Lung (tissue), 12 donors: Measurements from ENCODE around the gene GRAMD1A. TPM values are rescaled to one million over a fixed set of nuclear protein-coding genes. Genes with fewer than 3 reads are reported as not detected.

Source experiments
- ATAC-seq: fragments of 200-7000 bp; cut with Tn5 transposase; one replicate; pipeline ENCODE4 v1.9.1; 2020; ENCODE audit warnings: moderate number of reproducible peaks; ENCODE audit not compliant: insufficient read depth, low FRiP score
- DNase-seq, 3 donors: peaks; one replicate each; pipeline ENCODE4 v3.0.0-alpha.2; 2013 to 2017
- H3K27ac ChIP-seq, 2 donors: one replicate each; pipeline ENCODE4 v1.5.1; 2013; ENCODE audit warnings: mild to moderate bottlenecking in 2 of 2, moderate library complexity in 2 of 2, control low read depth in 1 of 2, inconsistent platforms in 1 of 2, low read depth in 1 of 2, low read length in 1 of 2
- H3K27me3 ChIP-seq, 3 donors: one replicate each; pipeline ENCODE4 v1.5.1; 2013; ENCODE audit warnings: low read length in 2 of 3; ENCODE audit not compliant: control insufficient read depth in 3 of 3, insufficient read depth in 3 of 3
- H3K36me3 ChIP-seq, 4 donors: one replicate each; pipeline ENCODE4 v1.5.1; 2013; ENCODE audit warnings: low read length in 4 of 4, mild to moderate bottlenecking in 1 of 4, moderate library complexity in 1 of 4; ENCODE audit not compliant: control insufficient read depth in 4 of 4, insufficient read depth in 4 of 4
- H3K4me1 ChIP-seq, 5 donors: one replicate each; pipeline ENCODE4 v1.5.1; 2013; ENCODE audit warnings: low read length in 5 of 5, mild to moderate bottlenecking in 2 of 5, moderate library complexity in 1 of 5; ENCODE audit not compliant: control insufficient read depth in 5 of 5, insufficient read depth in 5 of 5
- H3K4me3 ChIP-seq: one replicate; pipeline ENCODE4 v1.5.1; 2013; ENCODE audit warnings: mild to moderate bottlenecking, control low read depth, moderate library complexity
- H3K9ac ChIP-seq, 2 donors: one replicate each; pipeline ENCODE4 v1.5.1; 2013; ENCODE audit warnings: low read length in 2 of 2, control low read depth in 1 of 2; ENCODE audit not compliant: insufficient read depth in 1 of 2
- H3K9me3 ChIP-seq, 4 donors: one replicate each; pipeline ENCODE4 v1.5.1; 2013; ENCODE audit warnings: low read length in 3 of 4, mild to moderate bottlenecking in 1 of 4, moderate library complexity in 1 of 4; ENCODE audit not compliant: control insufficient read depth in 4 of 4, insufficient read depth in 3 of 4
- WGBS, 2 donors: extraction: QIAGEN DNeasy Blood & Tissue Kit; methylation state at CpG; one replicate each; pipeline ENCODE4 v1.1.7; 2013; 5-methylcytosine and 5-hydroxymethylcytosine counted together
- polyA plus RNA-seq, 2 donors: library from polyadenylated mRNA; stranded (reverse); fragments of 200-250 nt; gene quantifications; one replicate each; pipeline ENCODE4 v1.2.1, GENCODE V29; 2013
- total RNA-seq, 2 donors: library from RNA; depleted of rRNA in 1 of 2; stranded (reverse); fragments of >200 nt in 1 of 2; gene quantifications; one replicate each; pipeline ENCODE4 v1.2.1, GENCODE V29; 2014 to 2021
- TF ChIP-seq, protein P1 (sequence below): IDR thresholded peaks from 2 replicates; pipeline ENCODE4 v1.5.1; 2012; ENCODE audit warnings: mild to moderate bottlenecking; ENCODE audit errors: control extremely low read depth, extremely low read depth
- donor health status: control.
- donor health status: control.
- donor health status: Bipolar disorder and iron deficiency.
- donor health status: healthy.
- donor health status: DM: yes; HTN: yes; CAD: no.

Gene GRAMD1A
- total and polyA plus RNA-seq, 4 donors = 92.2 to 217 (median 133) TPM

DNA sequence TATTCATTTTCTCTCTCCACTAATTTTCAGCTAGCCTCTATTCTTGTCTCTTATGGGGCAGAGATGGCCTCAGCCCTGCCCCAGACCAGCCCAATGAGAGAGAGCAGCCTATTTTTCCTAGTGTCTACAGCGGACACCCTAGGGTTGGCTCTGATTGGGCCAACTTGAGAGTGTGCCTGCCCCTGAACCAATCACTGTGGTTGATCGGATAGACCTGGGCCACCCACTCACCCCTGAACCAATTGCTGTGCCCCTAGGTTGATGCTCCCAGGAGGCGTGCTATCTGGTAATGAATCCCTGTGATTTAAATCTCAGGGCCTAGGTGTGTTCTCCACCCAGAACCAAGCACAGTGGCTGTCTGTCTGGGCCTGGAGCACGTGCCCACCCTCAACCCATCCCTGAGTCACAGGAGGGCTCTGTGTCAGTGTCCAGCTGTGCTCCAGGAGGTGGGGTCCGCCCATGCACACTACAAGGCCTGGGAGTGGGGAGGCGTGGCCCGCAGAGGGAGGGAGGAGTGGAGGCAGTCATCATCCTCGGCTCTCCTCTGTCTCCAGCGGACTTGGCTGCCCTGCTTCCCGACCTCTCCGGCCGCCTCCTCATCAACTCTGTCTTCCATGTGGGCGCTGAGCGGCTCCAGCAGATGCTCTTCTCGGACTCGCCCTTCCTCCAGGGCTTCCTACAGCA, 15.3 kb downstream of the GRAMD1A start:
- TF ChIP-seq, protein P1, sequence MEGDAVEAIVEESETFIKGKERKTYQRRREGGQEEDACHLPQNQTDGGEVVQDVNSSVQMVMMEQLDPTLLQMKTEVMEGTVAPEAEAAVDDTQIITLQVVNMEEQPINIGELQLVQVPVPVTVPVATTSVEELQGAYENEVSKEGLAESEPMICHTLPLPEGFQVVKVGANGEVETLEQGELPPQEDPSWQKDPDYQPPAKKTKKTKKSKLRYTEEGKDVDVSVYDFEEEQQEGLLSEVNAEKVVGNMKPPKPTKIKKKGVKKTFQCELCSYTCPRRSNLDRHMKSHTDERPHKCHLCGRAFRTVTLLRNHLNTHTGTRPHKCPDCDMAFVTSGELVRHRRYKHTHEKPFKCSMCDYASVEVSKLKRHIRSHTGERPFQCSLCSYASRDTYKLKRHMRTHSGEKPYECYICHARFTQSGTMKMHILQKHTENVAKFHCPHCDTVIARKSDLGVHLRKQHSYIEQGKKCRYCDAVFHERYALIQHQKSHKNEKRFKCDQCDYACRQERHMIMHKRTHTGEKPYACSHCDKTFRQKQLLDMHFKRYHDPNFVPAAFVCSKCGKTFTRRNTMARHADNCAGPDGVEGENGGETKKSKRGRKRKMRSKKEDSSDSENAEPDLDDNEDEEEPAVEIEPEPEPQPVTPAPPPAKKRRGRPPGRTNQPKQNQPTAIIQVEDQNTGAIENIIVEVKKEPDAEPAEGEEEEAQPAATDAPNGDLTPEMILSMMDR = no peak
- peaks cover 0 to 7% (median 0%) of the 10 kb centered on the region in 5 donors for H3K4me1 ChIP-seq
- peaks cover 17 to 71% (median 44%) of the 10 kb centered on the region in 4 donors for H3K36me3 ChIP-seq

DNA sequence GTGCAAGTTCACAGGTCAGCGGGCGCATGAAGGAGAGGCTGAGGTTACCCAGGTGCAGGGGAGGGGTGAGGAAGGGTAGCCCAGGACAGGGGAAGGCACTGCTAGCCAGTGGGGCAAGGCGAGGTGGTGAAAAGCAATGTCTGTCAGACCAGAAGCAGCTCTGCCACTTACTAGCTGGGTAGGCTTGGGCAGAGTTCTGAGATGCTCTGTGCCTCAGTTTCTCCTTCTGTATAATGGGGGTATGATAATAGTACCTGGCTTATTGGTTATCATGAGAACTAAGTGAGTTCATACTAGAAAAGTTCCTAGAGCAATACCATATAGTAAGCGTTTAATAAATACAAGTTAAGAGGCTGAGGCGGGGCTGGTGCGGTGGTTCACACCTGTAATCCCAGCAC, 15.8 kb downstream of the GRAMD1A start:
- Histone ChIP-seq H3K9me3 (no peaks in the 10 kb centered on the region), H3K36me3 (peaks cover 17 to 74% (median 47%) of the 10 kb centered on the region in 4 donors), H3K4me1 (peaks cover 0 to 7% (median 0%) of the 10 kb centered on the region in 5 donors), H3K27me3 (no peaks in the 10 kb centered on the region), H3K27ac (no peak overlapping the region), H3K4me3 (no peak overlapping the region), H3K9ac (no peak overlapping the region)
- ATAC-seq (no peak), DNase-seq (no peak)
- TF ChIP-seq, protein P1 = no peak
- WGBS, 2 donors = 92 to 97% methylated on average over 6 of the region's 6 CpGs

More for the DNA sequence above, 15.3 kb downstream of the GRAMD1A start:
- DNase-seq (no peak), ATAC-seq (no peak)
- Histone ChIP-seq H3K9ac (no peak overlapping the region), H3K9me3 (no peaks in the 10 kb centered on the region), H3K4me3 (no peak overlapping the region), H3K27me3 (no peaks in the 10 kb centered on the region), H3K27ac (no peak overlapping the region)
- 84 to 89% methylated on average over 15 to 16 of the region's 16 CpGs for WGBS, 2 donors

DNA sequence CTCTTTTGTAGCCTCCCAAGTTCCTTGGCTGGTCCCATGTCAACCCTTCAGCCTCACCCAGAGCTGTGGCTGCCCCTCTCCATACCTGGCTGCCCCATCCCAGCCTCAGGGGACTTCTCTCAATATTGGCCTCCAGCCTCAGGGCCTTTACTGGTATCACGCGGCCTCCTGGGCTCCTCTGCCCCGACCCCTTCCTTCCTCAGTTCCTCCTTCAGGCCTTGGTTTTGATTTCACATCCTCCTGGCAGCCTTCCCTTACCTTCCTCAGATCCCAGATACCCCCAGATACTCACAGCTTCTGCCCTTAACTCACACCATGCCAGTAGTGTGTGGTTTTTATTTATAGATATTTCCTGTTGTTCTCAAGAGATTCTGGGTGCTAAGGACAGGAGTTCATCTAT, 17.4 kb downstream of the GRAMD1A start:
- 47 to 58% methylated on average over 3 of the region's 3 CpGs for WGBS, 2 donors
- no peak for DNase-seq
- no peak for ATAC-seq
- peaks cover 0 to 2% (median 0%) of the 10 kb centered on the region in 5 donors for H3K4me1 ChIP-seq
- H3K9ac ChIP-seq = no peak overlapping the region
- H3K27me3 ChIP-seq = no peaks in the 10 kb centered on the region
- no peak overlapping the region for H3K4me3 ChIP-seq
- no peaks in the 10 kb centered on the region for H3K9me3 ChIP-seq
- TF ChIP-seq, protein P1 = no peak
- no peak overlapping the region for H3K27ac ChIP-seq
- H3K36me3 ChIP-seq = peaks cover 17 to 75% (median 43%) of the 10 kb centered on the region in 4 donors
